Dermis microvascular lymphatic vessel endothelial cell (primary cell): ENCODE measurements around the gene DACT2. TPM values are rescaled to one million over a fixed set of nuclear protein-coding genes. Genes with fewer than 3 reads are reported as not detected.
"Not testable (repeated sequence)": the region's sequence is repeated elsewhere in the genome, so short reads cannot be mapped to it uniquely, and the experiment has no call there.

Experiments used
- DNase-seq, 2 donors: peaks; one replicate each; pipeline versions ENCODE4 v3.0.0 to v3.0.0-alpha.2; 2010; ENCODE audit warnings: low read depth in 2 of 2
- total RNA-seq: library from RNA; depleted of rRNA; stranded (reverse); fragments of >200 nt; gene quantifications from 2 replicates; pipeline ENCODE4 v1.2.1, GENCODE V29; 2014

The DACT2 gene, protein sequence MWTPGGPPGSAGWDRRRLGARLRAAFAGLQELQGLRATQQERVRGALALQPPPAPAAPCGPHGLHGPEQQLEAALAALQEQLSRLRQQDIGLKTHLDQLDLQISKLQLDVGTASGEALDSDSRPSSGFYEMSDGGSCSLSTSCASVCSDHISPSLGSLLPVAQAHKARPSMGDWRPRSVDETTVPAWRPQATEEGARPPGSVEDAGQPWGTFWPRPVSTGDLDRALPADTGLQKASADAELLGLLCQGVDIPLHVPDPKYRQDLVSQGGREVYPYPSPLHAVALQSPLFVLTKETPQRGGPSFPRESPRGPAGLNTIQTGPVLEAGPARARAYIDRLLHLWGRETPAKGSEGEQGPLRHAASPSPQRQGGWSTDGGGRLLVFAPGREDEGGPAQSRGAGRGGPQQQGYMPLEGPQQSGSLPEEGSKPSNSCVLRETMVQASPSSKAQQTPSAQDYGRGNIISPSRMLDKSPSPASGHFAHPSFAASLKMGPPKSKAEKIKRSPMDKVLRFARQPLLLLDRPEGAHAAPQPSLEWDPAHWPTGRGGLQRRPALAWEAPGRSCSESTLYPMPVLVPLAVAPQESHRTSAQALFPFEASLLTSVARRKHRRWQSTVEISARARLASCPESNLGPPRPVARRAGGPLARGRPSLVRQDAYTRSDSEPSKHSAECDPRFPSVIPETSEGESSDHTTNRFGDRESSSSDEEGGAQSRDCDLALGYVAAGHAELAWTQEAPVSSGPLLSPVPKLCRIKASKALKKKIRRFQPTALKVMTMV
- total RNA-seq = not detected in 2 replicates

DNA sequence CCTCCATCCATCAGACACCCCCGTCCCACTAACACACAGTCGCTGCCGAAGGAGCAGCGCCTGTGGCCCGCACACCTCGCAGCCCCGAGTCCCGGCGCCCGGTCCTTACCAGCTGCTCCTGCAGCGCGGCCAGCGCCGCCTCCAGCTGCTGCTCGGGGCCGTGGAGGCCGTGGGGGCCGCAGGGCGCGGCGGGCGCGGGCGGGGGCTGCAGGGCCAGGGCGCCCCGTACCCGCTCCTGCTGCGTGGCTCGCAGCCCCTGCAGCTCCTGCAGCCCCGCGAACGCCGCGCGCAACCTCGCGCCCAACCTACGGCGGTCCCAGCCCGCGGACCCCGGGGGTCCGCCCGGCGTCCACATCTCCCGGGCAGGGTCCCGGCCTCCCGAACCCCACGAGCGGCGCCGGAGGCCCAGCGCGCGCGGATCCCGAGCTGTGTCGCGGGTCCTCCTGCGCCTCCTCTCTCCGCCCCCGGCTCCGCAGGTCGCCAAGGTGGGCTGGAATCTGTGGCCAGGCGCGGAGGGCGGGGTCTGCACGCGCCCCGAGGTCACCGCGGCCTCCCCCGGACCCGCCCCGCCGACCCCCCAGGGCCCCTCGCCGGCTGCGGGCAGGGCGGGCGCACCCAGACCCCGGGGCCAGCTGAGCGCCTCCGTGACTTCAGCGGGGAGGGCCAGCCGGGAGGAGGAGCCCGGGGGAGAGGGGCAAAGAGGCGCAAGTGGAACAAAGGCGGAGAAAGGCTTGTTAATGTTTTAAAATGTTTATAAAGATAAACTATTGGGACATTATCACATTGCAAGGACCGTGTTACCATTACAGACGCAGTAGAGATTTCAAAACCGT is at the start of gene DACT2:
Gene DACT2 (minus strand): TSS at position 499 of the 833 bp plus-strand sequence. CDS start 144 bp downstream, at position 355.
- no peak for DNase-seq

DNA sequence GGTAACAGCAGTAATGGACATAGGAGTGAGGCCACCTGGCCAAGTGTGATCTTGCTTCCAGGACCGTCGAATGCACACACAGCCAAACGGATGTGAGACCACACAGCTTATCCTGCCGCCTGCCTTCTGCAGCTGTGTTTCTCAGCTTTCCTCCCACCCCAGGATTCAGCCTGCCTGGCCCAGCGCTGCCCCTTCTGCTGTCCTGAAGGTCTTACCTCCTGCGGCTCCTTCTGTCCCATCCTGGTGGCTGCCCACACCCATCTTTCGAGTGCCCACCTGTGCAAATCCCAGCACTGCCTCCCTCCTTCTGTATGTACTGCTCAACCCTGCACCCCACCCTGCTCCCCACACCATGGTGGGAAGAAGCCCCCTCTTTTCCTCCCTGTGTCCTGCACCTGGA is 49.4 kb upstream of the DACT2 start:
- DNase-seq = no peak

DNA sequence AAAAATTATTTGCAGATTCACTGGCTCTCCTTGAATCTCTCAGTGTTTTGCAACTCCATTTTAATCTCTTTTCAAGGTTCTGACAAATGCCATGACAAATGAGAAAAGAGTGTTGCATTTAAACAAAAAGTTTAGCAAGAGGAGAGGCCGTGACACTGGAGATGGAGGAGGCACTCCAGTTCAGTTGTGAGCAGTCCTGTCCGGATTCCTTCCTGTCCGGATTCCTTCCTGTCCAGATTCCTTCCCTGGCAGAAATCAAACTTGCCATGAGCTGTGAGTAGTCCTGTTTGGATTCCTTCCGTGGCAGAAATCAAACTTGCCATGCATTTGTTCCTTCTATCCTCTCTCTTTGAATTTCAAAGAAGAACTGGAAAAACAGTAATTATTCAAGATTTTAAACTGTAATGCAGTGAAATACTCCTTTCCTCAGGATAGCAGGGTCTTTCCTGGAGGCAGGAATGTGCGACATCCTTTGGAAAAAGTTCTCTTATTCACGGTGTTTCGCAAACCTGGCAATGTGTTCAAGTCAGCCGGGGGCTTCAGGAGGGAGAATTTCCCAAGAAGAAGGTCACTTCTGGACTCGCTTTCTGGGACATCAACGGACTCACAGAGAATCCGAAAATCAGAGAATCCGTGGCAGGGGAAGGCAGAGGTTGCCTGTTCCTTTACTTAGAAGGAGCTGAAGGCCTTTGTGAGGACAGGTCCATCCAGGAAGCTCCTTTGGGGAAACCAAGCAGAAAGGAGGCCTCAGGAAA is 48.7 kb upstream of the DACT2 start:
- no peak for DNase-seq

DNA sequence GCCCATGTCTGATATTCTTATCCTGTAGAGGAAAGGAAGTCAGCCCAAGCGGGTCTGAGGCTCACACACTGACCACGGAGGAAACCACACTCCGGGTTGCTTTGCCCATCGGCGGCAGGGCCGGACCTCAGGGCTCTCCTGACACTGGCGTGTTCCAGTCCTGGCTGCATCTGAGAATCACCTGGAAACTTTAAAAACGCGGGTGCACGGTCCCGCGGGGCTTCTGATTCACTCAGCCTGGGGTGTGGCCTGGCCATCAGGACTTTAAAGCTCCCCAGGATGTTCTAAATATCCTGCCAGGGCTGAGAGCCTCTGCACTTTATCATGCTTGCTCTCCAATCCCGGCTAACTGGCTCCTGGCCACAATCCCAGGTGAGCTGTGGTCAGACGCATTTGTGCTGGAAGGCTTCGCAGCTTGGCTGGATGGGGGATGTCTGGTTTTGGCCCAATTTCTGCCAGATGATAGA is 47.7 kb upstream of the DACT2 start:
- DNase-seq = no peak

DNA sequence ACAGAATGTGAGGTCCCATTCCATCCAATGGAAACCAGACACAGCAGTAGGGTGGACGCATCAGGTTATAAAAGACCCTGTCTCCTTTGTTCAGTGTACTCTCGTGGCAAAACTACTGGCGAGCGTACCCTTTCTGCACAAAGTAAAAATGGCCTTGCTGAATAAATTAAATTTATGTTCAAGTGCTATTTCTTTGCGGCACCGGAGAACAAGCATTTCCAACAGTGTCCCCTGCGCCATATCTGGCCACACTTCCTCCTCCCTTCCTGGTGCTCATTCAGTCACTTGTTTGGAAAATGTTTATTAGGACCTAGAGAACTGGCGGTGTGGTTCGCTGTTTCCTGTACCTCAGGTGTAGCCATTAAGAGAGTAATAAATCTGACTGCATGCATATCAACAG is 46.9 kb upstream of the DACT2 start:
- no peak for DNase-seq

DNA sequence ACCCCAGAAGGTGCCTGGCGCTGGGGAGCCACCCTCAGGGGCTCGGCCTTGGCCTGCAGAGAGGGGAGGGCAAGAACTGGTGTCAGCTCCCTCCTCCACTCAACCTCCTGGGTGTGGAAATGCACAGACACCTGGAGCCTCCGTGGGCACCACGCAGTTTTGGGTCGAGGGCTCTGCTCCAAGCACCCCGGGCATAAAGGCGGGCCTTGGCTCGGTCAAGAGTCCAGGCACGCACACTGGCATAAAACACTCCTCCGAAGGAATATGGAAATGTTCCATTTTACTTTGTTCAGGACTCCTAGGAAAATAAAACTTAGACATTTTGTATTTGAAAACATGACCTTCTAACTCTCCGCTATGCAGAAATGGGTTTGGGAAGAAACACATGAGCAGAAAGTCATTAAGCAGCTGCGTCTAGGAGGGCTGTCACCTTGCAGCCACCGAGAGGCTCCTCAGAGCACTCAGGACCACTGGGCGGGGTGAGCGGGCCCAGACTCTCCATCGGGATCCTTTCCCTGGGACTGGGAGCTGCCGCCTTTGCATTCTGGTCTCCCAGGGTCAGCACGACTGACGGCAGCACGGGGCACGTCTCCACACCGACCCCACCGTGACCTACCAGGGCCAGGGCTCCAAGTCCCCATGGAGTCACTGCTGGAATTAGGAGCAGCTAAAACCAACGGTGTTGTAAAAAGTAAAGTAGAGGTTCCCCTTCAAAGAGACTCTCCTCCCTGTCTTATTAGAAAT is 46.0 kb upstream of the DACT2 start:
- DNase-seq = no peak

DNA sequence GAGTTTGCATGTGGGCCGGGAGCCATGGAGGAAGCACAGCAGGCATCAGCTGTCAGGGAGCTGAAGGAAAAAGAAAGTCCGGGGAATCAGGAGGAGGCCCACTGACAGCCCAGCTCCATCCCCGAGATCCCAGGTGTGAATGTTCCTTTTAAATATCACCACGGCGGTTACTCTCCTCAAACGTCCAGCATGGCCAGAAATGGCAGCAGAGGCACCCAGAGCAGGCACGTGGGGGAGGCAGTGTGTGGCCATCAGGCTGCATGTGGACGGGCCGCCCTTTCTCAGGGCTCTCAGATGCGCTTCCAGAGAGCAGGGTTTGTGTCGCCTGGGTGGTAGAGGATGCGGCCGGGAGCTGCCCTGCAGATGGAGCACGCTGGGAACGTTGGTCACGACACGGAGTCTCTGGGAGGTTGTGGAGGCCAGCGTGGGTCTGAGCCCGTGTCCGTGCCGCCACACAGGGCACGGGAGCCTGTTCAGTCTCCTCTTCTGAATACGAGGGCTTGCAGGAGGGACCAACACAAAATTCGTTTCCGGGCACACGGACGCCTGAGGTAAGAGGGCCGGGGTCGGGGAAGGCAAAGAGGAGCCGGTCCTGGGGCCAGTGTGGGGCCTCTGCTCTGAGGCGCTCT is 45.3 kb upstream of the DACT2 start:
- DNase-seq = no peak

DNA sequence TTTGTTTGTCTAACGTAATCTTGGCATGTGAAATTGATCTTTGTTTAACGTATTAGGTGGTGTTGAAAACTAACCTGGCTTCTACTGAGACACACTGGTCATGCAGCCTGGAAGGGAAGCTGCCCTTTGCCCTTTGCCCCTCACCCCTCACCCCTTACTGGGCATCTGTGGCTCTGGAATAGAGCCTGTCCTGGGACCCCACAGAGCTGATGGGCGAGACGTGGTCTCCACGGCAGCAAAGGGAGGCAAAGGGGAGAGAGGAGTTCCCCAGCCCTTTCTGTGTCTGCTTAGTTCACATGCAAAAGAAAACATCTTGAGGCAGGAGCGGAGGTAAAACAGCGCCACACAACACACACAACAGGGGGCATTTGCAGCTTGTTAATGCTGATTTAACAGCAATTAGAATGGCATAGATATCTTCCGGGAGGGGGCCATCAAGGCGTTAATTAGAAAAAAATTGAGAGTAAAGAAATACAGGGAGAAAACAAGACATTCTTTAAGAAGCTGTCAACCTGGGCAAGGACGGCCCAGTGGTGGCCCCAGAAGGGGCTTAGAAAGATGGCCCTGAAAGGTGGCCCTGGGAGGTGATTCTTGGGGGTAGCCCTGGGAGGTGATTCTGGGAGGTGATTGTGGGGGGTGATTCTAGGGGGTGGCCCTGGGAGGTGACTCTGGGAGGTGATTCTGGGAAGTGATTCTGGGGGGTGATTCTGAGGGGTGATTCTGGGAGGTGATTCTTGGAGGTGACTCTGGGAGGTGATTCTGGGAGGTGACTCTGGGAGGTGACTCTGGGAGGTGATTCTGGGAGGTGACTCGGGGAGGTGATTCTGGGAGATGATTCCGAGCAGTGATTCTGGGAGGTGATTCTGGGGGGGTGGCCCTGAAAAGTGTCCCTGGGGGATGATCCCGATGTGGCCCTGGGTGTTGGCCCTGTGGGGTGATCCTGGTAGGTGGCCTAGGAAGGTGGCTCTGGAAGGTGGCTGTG is 44.5 kb upstream of the DACT2 start:
- no peak for DNase-seq

DNA sequence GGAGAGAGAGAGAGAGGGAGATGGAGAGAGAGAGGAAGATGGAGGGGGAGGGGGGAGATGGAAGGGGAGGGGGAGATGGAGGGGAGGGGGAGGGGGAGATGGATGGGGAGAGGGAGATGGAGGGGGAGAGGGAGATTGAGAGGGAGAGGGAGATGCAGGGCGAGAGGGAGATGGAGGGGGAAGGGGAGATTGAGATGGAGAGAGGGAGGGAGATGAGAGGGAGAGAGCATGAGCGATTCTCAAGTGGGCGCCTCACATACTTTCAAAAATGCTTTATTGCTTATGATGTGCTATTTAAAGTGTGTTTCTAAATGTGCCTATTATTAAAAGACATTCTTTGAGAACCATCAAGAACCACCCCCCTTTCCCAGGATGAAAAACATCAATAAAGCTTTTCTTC is 43.7 kb upstream of the DACT2 start:
- no peak for DNase-seq

DNA sequence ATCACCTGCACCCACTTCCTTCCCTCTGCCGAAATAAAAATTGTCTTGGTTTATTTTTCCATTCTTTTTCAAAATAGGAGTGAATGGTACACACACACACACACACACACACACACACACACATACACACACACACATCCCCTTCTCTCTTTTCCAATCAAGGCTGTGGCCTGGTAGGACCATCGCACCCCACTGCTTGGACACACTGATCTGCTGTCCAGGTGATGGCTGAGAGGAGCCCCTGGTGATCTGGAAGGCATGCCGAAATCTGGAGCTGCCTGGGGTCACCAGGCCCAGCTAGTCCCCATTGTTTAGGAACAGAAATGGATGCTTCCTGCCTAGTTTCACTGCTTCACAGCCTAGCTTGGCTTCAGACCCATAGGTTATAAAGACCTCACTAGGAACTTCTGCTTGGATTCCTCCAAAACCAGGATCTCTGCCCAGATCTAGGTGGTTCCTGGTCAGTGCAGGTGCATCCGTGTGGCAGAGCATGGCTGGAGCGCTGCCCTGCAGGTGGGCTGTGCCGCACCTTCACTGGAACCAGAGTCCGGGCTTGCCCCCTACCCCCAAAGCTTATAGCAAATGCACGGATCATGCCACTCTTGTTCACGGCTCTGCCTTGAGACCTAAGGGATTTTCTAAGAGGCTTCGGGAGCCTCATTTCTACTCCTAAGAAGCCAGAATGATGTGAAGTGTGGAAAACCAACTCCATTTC is 42.9 kb upstream of the DACT2 start:
- no peak for DNase-seq

DNA sequence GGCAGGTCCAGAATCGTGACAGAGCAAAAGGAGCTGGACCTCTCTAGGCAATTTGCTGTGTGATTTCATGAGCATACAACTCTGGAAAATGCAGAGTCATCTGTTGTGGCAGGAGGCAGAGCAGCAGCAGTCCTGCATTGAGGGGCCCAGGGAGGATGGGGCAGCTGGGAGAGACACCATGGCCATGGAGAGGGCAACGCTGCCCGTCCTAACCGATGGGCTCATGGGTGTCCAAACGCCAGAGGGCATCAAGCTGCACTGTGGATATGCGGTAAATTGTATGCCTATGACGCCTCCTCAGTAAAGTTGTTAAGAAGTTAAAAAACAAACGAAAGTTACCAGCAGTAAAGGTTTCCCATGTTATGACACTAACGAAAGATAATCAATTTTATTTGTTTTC is 42.2 kb upstream of the DACT2 start:
- no peak for DNase-seq

DNA sequence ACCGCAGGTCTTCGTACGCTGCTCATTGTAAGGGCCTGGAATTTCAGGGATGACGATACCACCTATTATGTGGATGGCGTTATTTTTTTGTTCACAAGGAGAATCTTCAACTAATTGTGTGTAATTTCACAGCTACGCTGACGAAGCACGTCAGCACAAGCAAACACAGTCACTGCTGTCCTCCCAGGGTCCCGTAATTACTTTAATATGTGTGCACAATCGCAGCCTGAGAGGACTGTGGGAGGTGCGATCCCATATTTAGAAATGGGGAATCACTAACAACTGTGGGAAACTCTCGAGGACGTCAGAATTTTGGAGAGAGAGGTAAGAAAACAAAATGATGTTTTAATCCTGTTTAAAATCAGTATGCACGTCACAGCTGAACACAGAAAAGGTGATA is 40.2 kb upstream of the DACT2 start:
- DNase-seq = no peak

DNA sequence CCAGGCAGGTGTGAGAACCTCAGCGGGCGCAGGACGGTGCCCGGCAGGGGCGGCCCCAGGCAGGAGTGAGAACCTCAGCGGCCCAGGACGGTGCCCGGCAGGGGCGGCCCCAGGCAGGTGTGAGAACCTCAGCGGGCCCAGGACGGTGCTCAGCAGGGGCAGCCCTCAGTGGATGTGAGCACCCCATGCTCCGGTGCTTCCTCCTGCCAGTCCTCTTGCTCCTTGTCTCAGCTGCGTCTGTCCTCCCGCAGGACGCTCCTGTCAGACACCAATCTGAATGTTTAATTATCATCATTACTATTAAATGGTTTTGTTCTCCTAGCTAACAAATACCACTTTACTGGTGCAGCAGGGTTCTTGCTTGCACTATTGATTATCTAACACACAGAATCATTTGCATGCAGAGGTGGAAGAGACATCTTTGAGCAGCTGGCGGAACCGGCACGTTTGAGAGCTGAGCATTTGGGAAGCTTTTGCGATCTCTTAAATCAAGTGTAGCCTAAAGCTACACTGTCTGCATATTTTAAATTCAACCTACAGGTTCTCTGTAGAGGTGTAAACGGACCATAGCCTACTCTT is 39.4 kb upstream of the DACT2 start:
- no peak for DNase-seq

DNA sequence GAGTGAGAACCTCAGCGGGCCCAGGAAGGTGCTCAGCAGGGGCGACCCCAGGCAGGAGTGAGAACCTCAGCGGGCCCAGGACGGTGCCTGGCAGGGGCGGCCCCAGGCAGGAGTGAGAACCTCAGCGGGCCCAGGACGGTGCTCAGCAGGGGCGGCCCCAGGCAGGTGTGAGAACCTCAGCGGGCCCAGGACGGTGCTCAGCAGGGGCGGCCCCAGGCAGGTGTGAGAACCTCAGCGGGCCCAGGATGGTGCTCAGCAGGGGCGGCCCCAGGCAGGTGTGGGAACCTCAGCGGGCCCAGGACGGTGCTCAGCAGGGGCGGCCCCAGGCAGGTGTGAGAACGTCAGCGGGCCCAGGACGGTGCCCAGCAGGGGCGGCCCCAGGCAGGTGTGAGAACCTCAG is 37.3 kb upstream of the DACT2 start:
- not testable (repeated sequence) for DNase-seq

DNA sequence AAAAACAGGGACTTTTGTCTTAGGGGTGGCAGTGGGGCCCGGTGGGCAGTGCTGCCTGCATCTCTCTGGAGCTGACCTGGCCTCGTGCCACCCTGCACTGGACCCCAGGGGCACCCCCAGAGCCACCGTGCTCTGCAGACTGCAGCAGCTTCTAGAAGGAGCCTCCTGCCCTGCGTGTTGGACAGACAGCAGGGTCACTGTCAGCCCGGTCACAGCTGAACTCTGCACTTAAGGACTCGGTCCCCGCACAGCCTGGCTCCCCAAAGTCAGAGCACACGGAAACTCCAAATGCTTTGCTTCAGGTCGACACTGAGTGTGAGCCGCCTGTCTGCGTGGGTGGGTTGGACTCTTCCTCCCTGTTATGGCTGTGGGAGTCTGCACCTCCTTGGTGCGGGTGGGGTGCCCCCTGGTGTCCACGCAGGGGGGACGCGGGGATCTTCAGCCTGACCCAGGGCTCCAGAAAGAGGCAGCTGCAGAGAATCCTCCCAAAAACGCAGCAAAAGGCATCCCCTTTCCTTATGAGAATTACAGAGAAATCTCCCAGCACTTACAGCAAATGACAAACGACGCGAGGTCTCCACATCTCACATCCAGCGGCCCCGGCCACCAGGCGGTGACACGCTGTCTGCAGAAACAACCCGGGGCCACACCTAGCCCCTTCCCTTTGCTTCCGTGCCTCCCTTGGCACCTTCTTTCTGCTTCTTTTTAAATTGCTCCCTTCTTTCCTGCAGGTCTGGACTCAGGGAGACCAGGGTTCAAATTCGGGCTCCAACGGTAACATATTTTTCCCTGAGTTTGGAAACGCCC is 36.3 kb upstream of the DACT2 start:
- no peak for DNase-seq

DNA sequence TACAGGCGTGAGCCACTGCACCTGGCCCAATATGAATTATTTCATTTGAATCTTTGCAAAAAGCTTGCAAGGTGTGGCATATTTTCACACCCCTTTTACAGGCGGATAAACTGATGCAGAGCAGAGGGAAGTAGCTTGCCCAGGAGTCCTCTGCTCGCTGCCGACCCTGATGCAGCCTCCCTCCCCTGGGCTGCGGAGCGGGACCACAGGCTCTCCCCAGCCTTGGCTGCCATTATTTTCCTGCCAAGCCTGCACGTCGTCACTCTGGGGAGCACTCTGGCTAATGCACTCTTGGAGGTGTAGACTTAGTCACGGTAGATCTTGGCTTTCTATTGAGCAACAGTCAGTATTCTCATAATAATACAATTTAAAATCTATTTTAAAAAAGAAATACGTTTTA is 34.8 kb upstream of the DACT2 start:
- no peak for DNase-seq

DNA sequence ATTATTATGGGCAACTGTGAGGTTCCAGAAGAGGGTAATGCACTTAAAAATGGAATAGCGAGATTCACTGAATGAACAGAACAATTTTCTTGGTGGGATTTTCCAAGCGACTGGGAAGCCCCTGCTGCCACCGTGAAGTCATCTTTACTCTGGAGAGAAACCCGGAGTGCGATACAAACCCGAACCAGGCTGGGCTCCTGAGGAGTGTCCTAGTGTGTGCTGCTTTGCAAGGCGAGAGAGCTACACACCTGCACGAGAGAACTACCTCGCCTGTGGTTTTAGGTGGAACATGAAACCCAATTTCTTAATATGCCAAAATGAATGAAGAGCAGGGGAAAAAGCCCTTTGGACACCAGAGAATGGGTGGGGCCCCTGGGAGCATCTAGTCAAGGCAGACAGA is 33.5 kb upstream of the DACT2 start:
- DNase-seq = no peak
